OCI-M2 (cell line): ENCODE results near the gene ACOX3.
"Not testable (repeated sequence)": the region's sequence is repeated elsewhere in the genome, so short reads cannot be mapped to it uniquely, and the experiment has no call there.

ENCODE experiments used
- DNase-seq: peaks from one replicate; lab custom pipeline; 2025; ENCODE audit not compliant: unreplicated experiment; lab: John Stamatoyannopoulos, UW

Gene ACOX3

DNA sequence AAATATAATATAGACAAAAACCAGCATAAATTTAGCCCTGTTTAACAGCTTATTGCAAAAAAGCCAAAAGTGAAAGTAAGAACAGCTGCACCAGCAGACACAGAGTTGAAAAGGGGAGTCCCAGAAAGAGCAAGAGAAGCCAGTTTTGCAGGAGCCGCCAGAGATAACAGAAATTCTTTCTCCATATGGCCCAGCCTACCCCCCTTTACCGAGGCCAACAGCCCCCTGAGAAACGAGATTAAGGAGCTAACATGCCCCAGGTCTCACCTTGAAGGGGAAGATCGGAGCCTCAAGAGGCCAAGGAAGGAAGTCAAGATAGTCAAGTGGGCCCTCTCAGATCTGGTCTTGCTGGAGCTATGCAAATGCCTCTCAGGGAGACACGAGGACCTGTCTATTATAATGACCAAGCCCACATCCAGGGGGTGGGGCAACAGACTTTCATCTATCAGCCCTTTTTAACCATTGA lies 4.8 kb downstream of the ACOX3 start:
- DNase-seq, result no peak

GRCh38 chr4:8434251-8435073 lies 6.1 kb downstream of the ACOX3 start:
- DNase-seq, result no peak

- no peak for DNase-seq
Observed at GRCh38 chr4:8433136-8433535, 7.4 kb downstream of the ACOX3 start.

DNA sequence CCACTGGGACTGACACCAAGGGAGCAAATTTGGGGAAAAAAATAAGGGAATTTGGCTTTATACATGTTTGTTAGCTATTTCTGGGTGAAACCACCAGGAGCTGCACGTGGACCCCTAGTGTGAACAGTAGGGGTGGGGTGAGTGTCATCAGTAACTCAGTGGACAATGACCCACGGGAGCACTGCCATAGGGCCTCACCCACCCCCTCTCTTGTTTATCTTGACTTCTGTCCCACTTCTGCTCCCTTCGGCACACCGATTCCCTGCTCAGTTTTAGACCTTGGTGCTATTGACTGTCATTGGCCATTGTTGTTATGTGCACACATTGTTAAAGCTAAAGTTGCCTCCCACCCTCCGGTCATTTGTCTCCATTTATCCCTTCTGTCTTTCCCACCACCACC lies 9.0 kb downstream of the ACOX3 start:
- no peak for DNase-seq

DNA sequence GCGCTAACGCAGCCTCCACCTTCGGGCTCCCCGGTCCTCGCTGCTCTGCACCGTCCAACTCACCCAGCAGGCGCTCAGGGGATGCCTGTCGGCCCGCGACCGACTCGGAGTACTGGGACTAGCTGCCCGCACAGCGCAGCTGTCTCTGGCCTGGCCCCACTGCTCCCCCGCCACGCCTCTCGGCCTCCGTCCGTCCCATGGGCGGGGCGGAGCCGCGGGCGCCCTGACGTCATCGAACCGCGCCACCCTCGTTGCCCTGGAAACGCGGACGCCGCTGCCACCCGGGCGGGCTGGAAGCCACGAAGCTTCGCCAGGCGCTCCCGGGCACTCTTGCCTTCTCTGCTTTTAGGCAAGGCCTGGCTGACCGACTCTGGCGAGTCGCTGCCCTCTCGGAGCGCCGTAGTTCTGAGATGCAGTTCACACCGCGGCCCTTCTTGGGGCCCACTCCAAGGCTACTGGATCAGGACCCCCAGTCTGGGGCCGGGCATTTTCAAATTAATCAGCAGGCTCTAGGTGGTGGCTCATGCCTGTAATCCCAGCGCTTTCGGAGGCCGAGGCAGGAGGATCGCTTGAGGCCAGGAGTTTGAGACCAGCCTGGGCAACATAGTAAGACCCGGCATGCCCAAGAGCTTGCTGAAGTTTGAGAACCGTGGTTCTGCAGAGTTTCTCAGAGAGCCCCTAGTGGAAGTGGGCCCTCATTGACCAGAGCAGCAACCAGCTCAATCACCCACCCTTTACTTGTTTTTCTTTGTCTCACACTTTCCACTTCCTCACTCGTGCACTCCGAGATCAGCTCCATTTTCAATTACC lies 12.0 kb downstream of the ACOX3 start:
- no peak for DNase-seq

DNA sequence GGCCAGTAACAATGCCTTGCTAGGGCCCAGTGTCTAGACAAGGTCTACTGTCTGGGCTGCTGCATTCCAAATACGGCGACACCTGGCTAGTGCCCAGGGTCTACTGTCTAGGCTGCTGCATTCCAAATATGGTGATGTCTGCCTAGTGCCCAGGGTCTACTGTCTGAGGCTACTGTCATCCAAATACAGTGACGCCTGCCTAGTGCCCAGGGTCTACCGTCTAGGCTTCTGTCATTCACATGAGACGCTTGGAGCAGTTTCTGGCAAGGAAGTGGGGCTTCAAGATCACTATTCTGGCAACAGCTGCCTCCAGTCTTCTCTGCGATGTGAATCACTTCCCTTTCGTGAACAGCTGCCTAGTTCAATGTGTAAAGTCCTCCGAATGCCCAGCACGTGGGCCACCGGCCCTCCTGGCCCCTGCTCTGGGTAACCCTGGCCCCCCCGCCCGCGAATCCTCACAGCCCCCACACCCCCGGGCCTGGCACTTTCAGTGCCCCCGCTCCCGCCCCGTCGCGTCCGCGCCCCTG lies 12.7 kb downstream of the ACOX3 start:
- DNase-seq, result no peak

DNA sequence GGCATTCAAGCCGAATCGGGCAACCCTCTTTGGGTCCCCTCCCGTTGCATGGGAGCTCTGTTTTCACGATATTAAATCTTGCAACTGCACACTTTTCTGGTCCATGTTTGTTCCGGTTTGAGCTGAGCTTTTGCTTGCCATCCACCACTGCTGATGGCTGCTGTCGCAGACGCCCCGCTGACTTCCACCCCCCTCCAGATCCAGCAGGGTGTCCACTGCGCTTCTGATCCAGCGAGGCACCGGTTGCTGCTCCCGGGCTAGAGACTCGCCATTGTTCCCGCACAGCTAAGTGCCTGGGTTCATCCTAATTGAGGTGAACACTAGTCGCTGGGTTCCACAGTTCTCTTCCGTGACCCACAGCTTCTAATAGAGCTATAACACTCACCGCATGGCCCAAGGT lies 13.3 kb downstream of the ACOX3 start:
- no peak for DNase-seq

- DNase-seq, result no peak
Observed at GRCh38 chr4:8422786-8423185, 17.7 kb downstream of the ACOX3 start.

DNA sequence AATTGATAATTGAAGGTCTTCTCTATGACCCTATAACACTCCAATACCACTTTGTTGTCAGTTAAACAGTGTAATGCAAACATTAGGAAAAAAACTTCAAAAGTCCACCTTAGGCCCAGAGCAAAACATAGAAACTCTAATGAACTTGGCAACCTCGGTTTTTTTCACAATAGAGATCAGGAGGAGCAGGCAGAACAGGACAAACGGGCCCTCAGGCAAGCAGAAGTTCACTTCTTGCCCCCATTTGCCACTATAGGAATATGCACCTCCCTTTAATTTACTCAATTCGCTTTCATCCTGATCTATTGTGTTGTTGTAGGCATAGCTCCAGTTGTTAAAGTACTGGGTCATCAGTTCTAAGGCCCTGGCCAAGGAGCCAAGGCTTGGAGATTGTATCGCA lies 18.2 kb downstream of the ACOX3 start:
- DNase-seq, result no peak

- not testable (repeated sequence) for DNase-seq
Observed at GRCh38 chr4:8420151-8420550, 20.4 kb downstream of the ACOX3 start.

DNA sequence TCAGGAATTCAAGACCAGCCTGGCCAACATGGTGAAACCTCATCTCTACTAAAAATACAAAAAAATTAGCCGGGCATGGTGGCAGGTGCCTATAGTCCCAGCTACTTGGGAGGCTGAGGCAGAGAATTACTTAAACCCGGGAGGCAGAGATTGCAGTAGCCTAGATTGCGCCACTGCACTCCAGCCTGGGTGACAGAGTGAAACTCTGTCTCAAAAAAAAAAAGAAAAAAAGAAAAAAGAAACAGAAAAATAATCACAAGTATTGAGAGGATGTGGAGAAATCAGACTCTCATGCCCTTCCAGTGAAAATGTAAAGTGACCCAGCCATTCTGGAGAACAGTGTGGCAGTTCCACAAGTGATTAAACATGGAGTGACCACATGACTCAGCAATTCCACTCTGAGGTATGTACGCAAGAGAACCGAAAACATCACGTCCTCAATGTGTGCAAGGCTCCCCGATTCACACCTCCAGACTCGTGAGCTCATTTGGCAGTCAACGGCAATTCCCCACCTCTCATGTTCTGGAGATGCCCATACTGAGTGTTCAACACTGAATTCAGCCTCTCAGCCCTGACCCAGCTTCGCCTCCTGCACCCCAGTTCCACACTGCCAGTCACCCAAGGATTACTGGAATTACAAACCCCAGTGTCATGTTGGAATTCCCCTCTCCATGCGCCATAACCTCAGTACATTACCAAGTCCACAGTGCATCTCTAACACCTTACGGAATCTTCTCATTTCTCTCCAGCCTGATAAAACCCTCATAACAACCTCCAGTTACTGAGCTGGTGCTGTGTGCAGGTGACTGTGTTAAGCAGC lies 21.1 kb downstream of the ACOX3 start:
- DNase-seq, result no peak

DNA sequence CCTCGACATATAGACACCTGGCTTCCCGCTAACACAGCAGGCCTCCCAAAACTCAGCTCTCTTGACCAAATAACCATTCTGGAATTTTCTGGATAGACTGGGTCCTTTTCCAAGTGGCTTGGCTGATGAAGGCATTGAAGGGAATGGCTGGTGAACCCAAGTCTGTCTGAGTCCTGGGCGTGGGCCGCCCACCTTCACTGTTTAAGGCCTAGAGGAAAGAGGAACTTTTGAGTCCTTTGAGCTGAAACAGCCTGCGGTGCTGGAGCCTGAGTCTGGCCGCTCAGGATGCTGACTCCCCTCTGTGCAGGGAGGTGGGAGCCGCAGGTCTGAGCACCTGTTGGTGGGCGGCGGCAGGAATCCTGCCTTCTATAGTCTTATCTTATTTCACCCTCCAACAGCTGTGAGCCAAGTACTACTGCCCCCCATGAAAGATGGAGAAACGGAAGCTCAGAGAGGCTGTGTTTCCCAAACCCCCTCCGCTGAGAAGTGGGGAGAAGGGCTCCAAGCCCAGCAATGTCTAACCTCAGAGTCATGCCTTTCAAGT lies 23.4 kb downstream of the ACOX3 start:
- no peak for DNase-seq

- DNase-seq, result no peak
Observed at GRCh38 chr4:8414377-8414776, 26.1 kb downstream of the ACOX3 start.

DNA sequence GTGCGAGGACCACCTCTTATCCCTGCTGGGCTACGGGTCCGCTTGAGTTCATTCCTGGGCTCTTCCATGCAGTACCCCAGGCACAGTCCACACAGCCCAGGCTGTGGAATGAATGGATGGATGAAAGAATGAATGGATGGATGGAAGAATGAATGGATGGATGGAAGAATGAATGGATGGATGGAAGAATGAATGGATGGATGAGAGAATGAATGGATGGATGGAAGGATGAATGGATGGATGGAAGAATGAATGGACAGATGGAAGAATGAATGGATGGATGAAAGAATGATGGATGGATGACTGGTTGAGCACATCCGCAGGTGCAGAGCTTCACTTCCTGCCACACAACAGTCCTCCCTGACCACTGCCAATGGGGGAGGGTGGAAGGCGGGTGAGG lies 28.2 kb downstream of the ACOX3 start:
- DNase-seq, result no peak

- DNase-seq, result no peak
Observed at GRCh38 chr4:8411351-8412180, 29.0 kb downstream of the ACOX3 start.

GRCh38 chr4:8410641-8411271 lies 29.8 kb downstream of the ACOX3 start:
- DNase-seq, result no peak

DNA sequence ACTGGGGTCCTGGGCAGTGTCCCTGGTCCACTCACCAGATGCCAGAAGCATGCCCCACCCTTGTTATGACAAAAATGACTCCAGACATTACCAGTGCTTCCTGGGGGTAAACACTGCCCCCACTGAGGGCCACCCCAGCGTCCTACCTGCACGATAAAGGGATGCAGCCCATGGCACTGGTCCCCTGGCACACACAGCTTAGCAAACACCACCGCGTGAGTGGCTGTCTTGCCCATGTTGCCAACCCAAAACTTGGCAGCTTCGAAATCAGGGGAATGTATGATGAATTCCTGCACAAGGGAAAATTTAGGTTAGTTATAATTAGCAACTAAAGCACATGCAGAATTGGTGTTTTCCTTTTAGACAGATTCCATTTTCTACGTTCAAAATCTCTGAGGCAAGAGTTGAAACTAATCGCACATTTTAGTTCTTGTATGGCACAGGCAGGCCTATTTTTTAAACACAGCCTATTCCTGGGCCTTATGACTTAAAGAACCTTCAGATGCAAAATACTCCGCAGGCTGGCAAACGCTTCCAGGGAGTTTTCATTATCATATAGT lies 30.4 kb downstream of the ACOX3 start:
- no peak for DNase-seq

DNA sequence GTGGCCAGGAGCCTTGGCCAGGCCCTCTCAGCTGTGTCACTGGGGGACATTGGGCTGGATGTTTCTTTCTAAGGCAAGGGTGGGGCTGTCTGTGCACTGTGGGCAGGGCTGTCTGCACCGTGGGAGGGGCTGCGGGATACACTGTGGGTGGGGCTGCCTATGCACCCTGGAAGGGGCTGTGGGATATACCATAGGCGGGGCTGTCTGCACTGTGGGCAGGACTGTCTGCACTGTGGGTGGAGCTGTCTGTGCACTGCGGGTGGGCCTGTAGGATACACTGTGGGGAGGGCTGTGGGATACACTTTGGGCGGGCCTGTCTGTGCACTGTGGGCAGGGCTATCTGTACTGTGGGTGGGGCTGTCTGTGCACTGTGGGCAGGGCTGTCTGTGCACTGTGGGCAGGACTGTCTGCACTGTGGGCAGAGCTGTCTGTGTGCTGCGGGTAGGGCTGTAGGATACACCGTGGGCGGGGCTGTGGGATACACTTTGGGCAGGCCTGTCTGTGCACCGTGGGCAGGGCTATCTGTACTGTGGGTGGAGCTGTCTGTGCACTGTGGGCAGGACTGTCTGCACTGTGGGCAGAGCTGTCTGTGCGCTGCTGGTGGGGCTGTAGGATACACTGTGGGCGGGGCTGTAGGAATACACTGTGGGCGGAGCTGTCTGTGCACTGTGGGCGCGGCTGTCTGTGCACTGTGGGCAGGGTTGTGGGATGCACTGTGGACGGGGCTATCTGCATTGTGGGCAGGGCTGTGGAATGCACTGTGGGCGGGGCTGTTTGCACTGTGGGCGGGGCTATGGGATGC lies 31.1 kb downstream of the ACOX3 start:
- DNase-seq, result no peak
